H1 (cell line): ENCODE data around the gene PRPF31. TPM values are rescaled to one million over a fixed set of nuclear protein-coding genes. Genes with fewer than 3 reads are reported as not detected.

Experiments used
- CTCF ChIA-PET: fragments of 300-600 bp; sonication (Branson Sonifier 250); formaldehyde crosslinking; loops from one replicate; lab custom pipeline; 2021; ENCODE audit not compliant: partially characterized antibody; lab: Charles Lee
- POLR2A ChIA-PET: fragments of 300-600 bp; sonication (Branson Sonifier 250); formaldehyde crosslinking; loops from one replicate; lab custom pipeline; 2021; ENCODE audit warnings: inconsistent platforms; ENCODE audit not compliant: partially characterized antibody; lab: Charles Lee
- DNase-seq, 2 experiments: peaks; one replicate each; pipeline versions ENCODE4 v3.0.0 to v3.0.0-alpha.2; 2010 to 2022; ENCODE audit warnings: low spot score in 2 of 2, low read depth in 1 of 2, mixed read lengths in 1 of 2
- FAIRE-seq: peaks from 2 replicates; lab custom pipeline; 2011; peaks lifted over from hg19 to GRCh38; lab: Jason Lieb, UNC
- H2AFZ ChIP-seq: 2 replicates; pipeline ENCODE4 v1.8.1; 2012; ENCODE audit warnings: low read length, inconsistent platforms
- H2AK5ac ChIP-seq: 2 replicates; pipeline ENCODE4 v1.6.1; 2013; ENCODE audit warnings: low read depth, low read length
- H2BK120ac ChIP-seq: replicated peaks from 2 replicates; pipeline ENCODE3; 2013; ENCODE audit warnings: low read depth, low read length, inconsistent platforms
- H2BK12ac ChIP-seq: 2 replicates; pipeline ENCODE4 v1.6.1; 2013; ENCODE audit warnings: low read depth, low read length
- H2BK15ac ChIP-seq: 2 replicates; pipeline ENCODE4 v1.6.1; 2013; ENCODE audit warnings: low read length
- H2BK20ac ChIP-seq: 2 replicates; pipeline ENCODE4 v1.6.1; 2013; ENCODE audit warnings: low read length
- H2BK5ac ChIP-seq: 2 replicates; pipeline ENCODE4 v1.6.1; 2013; ENCODE audit warnings: low read depth, low read length
- H3K14ac ChIP-seq: 2 replicates; pipeline ENCODE4 v1.6.1; 2013; ENCODE audit warnings: inconsistent platforms; ENCODE audit not compliant: insufficient read length
- H3K18ac ChIP-seq: 2 replicates; pipeline ENCODE4 v1.6.1; 2013; ENCODE audit warnings: low read length; ENCODE audit errors: extremely low read depth
- H3K23ac ChIP-seq: 2 replicates; pipeline ENCODE4 v1.6.1; 2013; ENCODE audit warnings: inconsistent platforms; ENCODE audit not compliant: insufficient read length
- H3K23me2 ChIP-seq: 2 replicates; pipeline ENCODE4 v1.6.1; 2013; ENCODE audit warnings: low read depth, low read length
- H3K27ac ChIP-seq: 2 replicates; pipeline ENCODE4 v1.6.1; 2011; ENCODE audit warnings: low read depth, low read length, inconsistent platforms
- H3K27me3 ChIP-seq, 4 experiments: replicated peaks in 1 of 4; 1 replicate in 1 of 4; 2 replicates in 3 of 4; pipeline versions ENCODE4 v1.6.1 to v1.8.1; 2011 to 2013; ENCODE audit warnings: low read length in 3 of 4, mild to moderate bottlenecking in 3 of 4, inconsistent platforms in 2 of 4, mixed read lengths in 2 of 4, moderate library complexity in 1 of 4; ENCODE audit not compliant: control insufficient read depth in 3 of 4, insufficient read depth in 3 of 4; ENCODE audit errors: extremely low read depth in 1 of 4
- H3K36me3 ChIP-seq, 4 experiments: 2 replicates each; pipeline versions ENCODE4 v1.6.1 to v1.8.1; 2011 to 2013; ENCODE audit warnings: mild to moderate bottlenecking in 4 of 4, low read length in 3 of 4, moderate library complexity in 2 of 4, control low read depth in 1 of 4, inconsistent platforms in 1 of 4; ENCODE audit not compliant: insufficient read depth in 4 of 4, control insufficient read depth in 2 of 4
- H3K4ac ChIP-seq: replicated peaks from 2 replicates; pipeline ENCODE3; 2013; ENCODE audit warnings: low read length, low read depth, mixed read lengths, inconsistent platforms; ENCODE audit not compliant: insufficient read length
- H3K4me1 ChIP-seq, 4 experiments: replicated peaks in 1 of 4; 1 replicate in 1 of 4; 2 replicates in 3 of 4; pipeline versions ENCODE4 v1.6.1 to v1.8.1; 2011 to 2013; ENCODE audit warnings: low read length in 3 of 4, inconsistent platforms in 2 of 4, mixed read lengths in 1 of 4; ENCODE audit not compliant: insufficient read depth in 4 of 4, control insufficient read depth in 3 of 4
- H3K4me2 ChIP-seq, 2 experiments: 2 replicates each; pipeline versions ENCODE4 v1.6.1 to v1.8.1; 2011 to 2013; ENCODE audit warnings: low read depth in 2 of 2, low read length in 2 of 2, control low read depth in 1 of 2, inconsistent platforms in 1 of 2, mild to moderate bottlenecking in 1 of 2; ENCODE audit not compliant: insufficient read depth in 1 of 2
- H3K4me3 ChIP-seq, 4 experiments: fragments of 200-600, 300-600 bp in 1 of 4; sonication (generic), shearing (Covaris generic), sonication (Bioruptor Twin) in 1 of 4; 2 replicates each; pipeline versions ENCODE4 v1.5.1 to v1.8.1; 2011 to 2016; ENCODE audit warnings: low read length in 4 of 4, low read depth in 3 of 4, control low read depth in 2 of 4, inconsistent platforms in 2 of 4, mild to moderate bottlenecking in 2 of 4, mixed read lengths in 1 of 4, moderate library complexity in 1 of 4; ENCODE audit not compliant: insufficient read depth in 2 of 4; ENCODE audit errors: extremely low read depth in 1 of 4
- H3K56ac ChIP-seq: replicated peaks from 2 replicates; pipeline ENCODE3; 2013; ENCODE audit warnings: low read depth, mild to moderate bottlenecking, mixed read lengths, low read length, inconsistent platforms; ENCODE audit not compliant: insufficient read length
- H3K79me1 ChIP-seq: 2 replicates; pipeline ENCODE4 v1.6.1; 2013; ENCODE audit warnings: low read depth, low read length, control low read depth
- H3K79me2 ChIP-seq, 2 experiments: 2 replicates each; pipeline versions ENCODE4 v1.6.1 to v1.8.1; 2012 to 2013; ENCODE audit warnings: low read length in 2 of 2, mild to moderate bottlenecking in 2 of 2, inconsistent platforms in 1 of 2; ENCODE audit not compliant: insufficient read depth in 2 of 2, control insufficient read depth in 1 of 2
- H3K9ac ChIP-seq, 4 experiments: replicated peaks in 1 of 4; 1 replicate in 1 of 4; 2 replicates in 3 of 4; pipeline versions ENCODE4 v1.6.1 to v1.8.1; 2011 to 2013; ENCODE audit warnings: low read depth in 3 of 4, low read length in 3 of 4, control low read depth in 2 of 4, mild to moderate bottlenecking in 2 of 4, moderate library complexity in 2 of 4, inconsistent platforms in 1 of 4; ENCODE audit errors: extremely low read depth in 1 of 4
- H3K9me3 ChIP-seq, 2 experiments: 2 replicates each; pipeline versions ENCODE4 v1.6.1 to v1.8.1; 2012 to 2013; ENCODE audit warnings: mild to moderate bottlenecking in 2 of 2, moderate library complexity in 2 of 2, control low read depth in 1 of 2, inconsistent platforms in 1 of 2, low read depth in 1 of 2, low read length in 1 of 2, mixed read lengths in 1 of 2; ENCODE audit not compliant: insufficient read depth in 2 of 2
- H4K20me1 ChIP-seq, 2 experiments: replicated peaks in 1 of 2; 2 replicates each; pipeline versions ENCODE3 to v1.8.1; 2011 to 2013; ENCODE audit warnings: inconsistent platforms in 2 of 2, low read length in 2 of 2, mild to moderate bottlenecking in 1 of 2; ENCODE audit not compliant: insufficient read depth in 2 of 2, control insufficient read depth in 1 of 2
- H4K5ac ChIP-seq: 2 replicates; pipeline ENCODE4 v1.6.1; 2013; ENCODE audit warnings: low read length, low read depth, mixed read lengths, inconsistent platforms; ENCODE audit not compliant: insufficient read length
- H4K8ac ChIP-seq: 2 replicates; pipeline ENCODE4 v1.8.0; 2013; ENCODE audit warnings: mild to moderate bottlenecking, moderate library complexity, low read length, inconsistent platforms; ENCODE audit not compliant: insufficient read depth; ENCODE audit errors: extremely low read depth
- H4K91ac ChIP-seq: replicated peaks from 2 replicates; pipeline ENCODE3; 2013; ENCODE audit warnings: low read length, mixed read lengths, inconsistent platforms; ENCODE audit not compliant: insufficient read length
- BCL11A ChIP-seq, 2 experiments: IDR thresholded peaks; one replicate each; pipeline ENCODE4 v1.6.1; 2011; ENCODE audit warnings: low read depth in 2 of 2, low read length in 2 of 2, mild to moderate bottlenecking in 2 of 2
- POLR2AphosphoS5 ChIP-seq: IDR thresholded peaks from 2 replicates; pipeline ENCODE4 v1.6.1; 2011; ENCODE audit warnings: low read depth, low read length
- RXRA ChIP-seq: IDR thresholded peaks from 2 replicates; pipeline ENCODE4 v1.6.1; 2011; ENCODE audit warnings: low read depth, mild to moderate bottlenecking, low read length, moderate library complexity; ENCODE audit not compliant: insufficient read depth
- SIX5 ChIP-seq: IDR thresholded peaks from 2 replicates; pipeline ENCODE4 v1.6.1; 2011; ENCODE audit warnings: mild to moderate bottlenecking, low read depth, low read length
- WGBS, 2 experiments: shearing (Covaris generic) in 1 of 2; methylation state at CpG; one replicate each; pipeline versions ENCODE4 v1.1.6 to v1.1.7; 2013 to 2015; ENCODE audit warnings: low lambda C conversion rate in 2 of 2, mixed read lengths in 2 of 2, inconsistent platforms in 1 of 2, low coverage in 1 of 2, missing lambda C conversion rate in 1 of 2; ENCODE audit not compliant: insufficient replicate concordance in 2 of 2, insufficient coverage in 1 of 2, insufficient read length in 1 of 2; ENCODE audit errors: extremely low coverage in 1 of 2, missing lambda C conversion rate in 1 of 2; 5-methylcytosine and 5-hydroxymethylcytosine counted together
- polyA plus RNA-seq, 7 experiments: library from polyadenylated mRNA; depleted of rRNA in 3 of 7; stranded (reverse) in 5 of 7; unstranded in 2 of 7; fragments of >200 nt in 5 of 7; fragments of 200-250 nt in 2 of 7; gene quantifications; 1 replicate in 5 of 7; 2 replicates in 1 of 7; 4 replicates in 1 of 7; pipeline versions ENCODE4 v1.2.1 to v1.2.3, GENCODE V29; 2011 to 2013; ENCODE audit warnings: missing spikeins in 2 of 7, mixed read lengths in 2 of 7
- total RNA-seq: library from RNA; stranded (reverse); fragmentation: NEBNext Ultra II Directional; extraction: Animal tissue kit (Norgen Biotek cat#: 25700); gene quantifications from 2 replicates; pipeline ENCODE4 v1.2.1, GENCODE V29; 2021
- TF ChIP-seq, protein P1 (sequence below): IDR thresholded peaks from 2 replicates; pipeline ENCODE4 v1.6.1; 2011; ENCODE audit warnings: low read depth, mild to moderate bottlenecking, low read length; ENCODE audit not compliant: insufficient read depth

PRPF31 gene
- total and polyA plus RNA-seq, 2 of the 8 experiments (the other 6 are each of a cell fraction or from before 2014, with no cell fraction given): 51.1 to 97.4 TPM

GRCh38 chr19:54178581-54179261 lies 63.2 kb downstream of the PRPF31 start:
- H3K9ac ChIP-seq: no peak overlapping the region
- FAIRE-seq (no peak), DNase-seq (peak in 1 of 2 experiments; percentile 87)
- H3K27ac ChIP-seq: no peak overlapping the region
- H3K36me3 ChIP-seq: peaks cover 6 to 11% (median 7%) of the 10 kb centered on the region in 4 experiments; a peak in 6 of 8 replicates
- H2AK5ac ChIP-seq: no peak overlapping the region
- no peak overlapping the region for H2BK15ac ChIP-seq
- H3K4me1 ChIP-seq: peaks cover 0 to 7% (median 3%) of the 10 kb centered on the region in 4 experiments; a peak in 5 of 7 replicates
- no peaks in the 10 kb centered on the region for H3K79me2 ChIP-seq
- H3K23ac ChIP-seq: no peak overlapping the region
- H3K14ac ChIP-seq: no peak overlapping the region
- H3K27me3 ChIP-seq: no peaks in the 10 kb centered on the region
- no peak overlapping the region for H4K8ac ChIP-seq
- H3K4ac ChIP-seq: no peak overlapping the region
- no peaks in the 10 kb centered on the region; the same call in 1 of the 2 replicates for H3K23me2 ChIP-seq
- no peak overlapping the region for H3K4me2 ChIP-seq
- no peaks in the 10 kb centered on the region for H3K79me1 ChIP-seq
- no peak overlapping the region for H4K91ac ChIP-seq
- no peak overlapping the region for H4K5ac ChIP-seq
- no peak overlapping the region for H3K56ac ChIP-seq
- peaks cover 12 to 14% of the 10 kb centered on the region in 2 experiments for H4K20me1 ChIP-seq
- ChIA-PET POLR2A (interaction anchor here (0.6 to 28.7 kb wide), 5 partner anchors 10 to 270 kb away, joined by 3 to 909 read pairs (median 7); partner anchors contain the start of genes LENG8, MBOAT7, RPS9 and TSEN34), CTCF (interaction anchor here (0.6 to 1.9 kb wide), 4 partner anchors 10 to 270 kb away, joined by 3 to 6 read pairs (median 4); partner anchors contain the start of gene LENG8)
- no peak overlapping the region for H2BK20ac ChIP-seq
- no peak overlapping the region for H3K4me3 ChIP-seq
- H2BK5ac ChIP-seq: no peak overlapping the region
- TF ChIP-seq POLR2AphosphoS5: peak; percentile 30; the same call in 1 of the 2 replicates
- no peak for TF ChIP-seq BCL11A (IDR thresholded peaks at IDR 0.05; ENCODE audit: low read depth in 2 of 2, low read length in 2 of 2)
- no peak for TF ChIP-seq RXRA
- peak; percentile 98 for TF ChIP-seq SIX5
- TF ChIP-seq, protein P1, sequence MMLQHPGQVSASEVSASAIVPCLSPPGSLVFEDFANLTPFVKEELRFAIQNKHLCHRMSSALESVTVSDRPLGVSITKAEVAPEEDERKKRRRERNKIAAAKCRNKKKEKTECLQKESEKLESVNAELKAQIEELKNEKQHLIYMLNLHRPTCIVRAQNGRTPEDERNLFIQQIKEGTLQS: 0 out of 2 replicates have a peak, but pooled peaks have one; percentile 42
- H3K9me3 ChIP-seq: no peaks in the 10 kb centered on the region
- H2AFZ ChIP-seq: no peak overlapping the region
- no peak overlapping the region for H3K18ac ChIP-seq
- WGBS, 2 experiments: 76% methylated on average over 21 of the region's 23 CpGs; no CpG with 5 or more reads in 1 of the 2 experiments
- no peak overlapping the region for H2BK120ac ChIP-seq
- no peak overlapping the region for H2BK12ac ChIP-seq
